Measurements from ENCODE around the gene SDHAF3. TPM values are rescaled to one million over a fixed set of nuclear protein-coding genes. Genes with fewer than 3 reads are reported as not detected.
A peak's percentile ranks its signal among the peaks of the same experiment; 100 is the strongest.
"Not testable (repeated sequence)": the region's sequence is repeated elsewhere in the genome, so short reads cannot be mapped to it uniquely, and the experiment has no call there.

SDHAF3 gene
- total RNA-seq, 2 donors from 2014 or later, result 20.2 to 22.4 TPM

- peaks cover 40% of the 10 kb centered on the region for H3K9me3 Mint-ChIP-seq
- H3K36me3 ChIP-seq (ENCODE audit: control insufficient read depth, insufficient read depth, low read length), result peaks cover 10% of the 10 kb centered on the region
- no peak overlapping the region for H3K27ac ChIP-seq (ENCODE audit: low read depth, low read length)
- no peaks in the 10 kb centered on the region for H3K27me3 ChIP-seq (ENCODE audit: control insufficient read depth, insufficient read depth, low read length, poor library complexity, severe bottlenecking)
- peaks cover 4% of the 10 kb centered on the region for H3K4me1 ChIP-seq (ENCODE audit: control insufficient read depth, insufficient read depth, low read length)
- DNase-seq, result no peak
- no peak overlapping the region for H3K4me3 ChIP-seq (ENCODE audit: low read length)
- no peak overlapping the region for H3K9ac ChIP-seq (ENCODE audit: extremely low read depth, low read length, poor library complexity, severe bottlenecking)
- 95 to 100% methylated on average over 1 to 2 of the region's 2 CpGs for WGBS, 2 experiments (ENCODE audit: insufficient coverage in 1 of 2, insufficient read length in 1 of 2)
- H3K9me3 ChIP-seq (ENCODE audit: control insufficient read depth, low read length), result peaks cover 35% of the 10 kb centered on the region
- H3K4me3 Mint-ChIP-seq, result no peak overlapping the region
- no peak overlapping the region for H3K27ac Mint-ChIP-seq
- peaks cover 18% of the 10 kb centered on the region for H3K4me1 Mint-ChIP-seq
- TF ChIP-seq CTCF (conservative IDR thresholded peaks at IDR 0.05), result no peak
- H3K36me3 Mint-ChIP-seq (ENCODE audit: low read depth), result peaks cover 38% of the 10 kb centered on the region
- no peaks in the 10 kb centered on the region for H3K27me3 Mint-ChIP-seq (ENCODE audit: insufficient read depth)
Measured at GRCh38 chr7:97155897-97156418, 38.5 kb downstream of the SDHAF3 start.

GRCh38 chr7:97159984-97160383, 42.5 kb downstream of the SDHAF3 start:
- Mint-ChIP-seq H3K9me3 (peaks cover 67% of the 10 kb centered on the region), H3K36me3 (ENCODE audit: low read depth) (peaks cover 62% of the 10 kb centered on the region)
- 90 to 96% methylated on average over 13 to 24 of the region's 26 CpGs for WGBS, 2 experiments (ENCODE audit: insufficient coverage in 1 of 2, insufficient read length in 1 of 2)
- not testable (repeated sequence) for H3K4me1 ChIP-seq (ENCODE audit: control insufficient read depth, insufficient read depth, low read length); H3K27ac ChIP-seq (ENCODE audit: low read depth, low read length); H3K4me3 Mint-ChIP-seq; H3K27me3 ChIP-seq (ENCODE audit: control insufficient read depth, insufficient read depth, low read length, poor library complexity, severe bottlenecking); DNase-seq; H3K4me1 Mint-ChIP-seq; H3K4me3 ChIP-seq (ENCODE audit: low read length); H3K27ac Mint-ChIP-seq; H3K9ac ChIP-seq (ENCODE audit: extremely low read depth, low read length, poor library complexity, severe bottlenecking); H3K27me3 Mint-ChIP-seq (ENCODE audit: insufficient read depth)
- H3K36me3 ChIP-seq (ENCODE audit: control insufficient read depth, insufficient read depth, low read length), result peaks cover 15% of the 10 kb centered on the region
- peaks cover 52% of the 10 kb centered on the region for H3K9me3 ChIP-seq (ENCODE audit: control insufficient read depth, low read length)

- H3K4me3 ChIP-seq (ENCODE audit: low read length), result peak overlapping the region; percentile 53
- H3K27ac ChIP-seq (ENCODE audit: low read depth, low read length), result not testable (repeated sequence)
Measured at GRCh38 chr7:97161609-97162008, 44.1 kb downstream of the SDHAF3 start.

GRCh38 chr7:97166308-97166707, 48.8 kb downstream of the SDHAF3 start:
- H3K36me3 ChIP-seq (ENCODE audit: control insufficient read depth, insufficient read depth, low read length), result peaks cover 11% of the 10 kb centered on the region
- no peak overlapping the region for H3K4me3 Mint-ChIP-seq
- H3K9me3 ChIP-seq (ENCODE audit: control insufficient read depth, low read length), result peaks cover 40% of the 10 kb centered on the region
- no peak for DNase-seq
- H3K4me3 ChIP-seq (ENCODE audit: low read length), result no peak overlapping the region
- no peaks in the 10 kb centered on the region for H3K4me1 Mint-ChIP-seq
- no peak for TF ChIP-seq CTCF (conservative IDR thresholded peaks at IDR 0.05)
- peaks cover 56% of the 10 kb centered on the region for H3K9me3 Mint-ChIP-seq
- H3K27me3 Mint-ChIP-seq (ENCODE audit: insufficient read depth), result no peaks in the 10 kb centered on the region
- H3K27ac ChIP-seq (ENCODE audit: low read depth, low read length), result no peak overlapping the region
- H3K4me1 ChIP-seq (ENCODE audit: control insufficient read depth, insufficient read depth, low read length), result no peaks in the 10 kb centered on the region
- no peaks in the 10 kb centered on the region for H3K27me3 ChIP-seq (ENCODE audit: control insufficient read depth, insufficient read depth, low read length, poor library complexity, severe bottlenecking)
- H3K36me3 Mint-ChIP-seq (ENCODE audit: low read depth), result peaks cover 64% of the 10 kb centered on the region
- H3K9ac ChIP-seq (ENCODE audit: extremely low read depth, low read length, poor library complexity, severe bottlenecking), result no peak overlapping the region
- H3K27ac Mint-ChIP-seq, result no peak overlapping the region
- 89 to 90% methylated on average over 2 of the region's 2 CpGs for WGBS, 2 experiments (ENCODE audit: insufficient coverage in 1 of 2, insufficient read length in 1 of 2)

More at GRCh38 chr7:97161609-97162008, 44.1 kb downstream of the SDHAF3 start:
- peaks cover 60% of the 10 kb centered on the region for H3K9me3 ChIP-seq (ENCODE audit: control insufficient read depth, low read length)
- H3K9me3 Mint-ChIP-seq, result peaks cover 73% of the 10 kb centered on the region
- 83 to 100% methylated on average over 1 of the region's 1 CpG for WGBS, 2 experiments (ENCODE audit: insufficient coverage in 1 of 2, insufficient read length in 1 of 2)
- not testable (repeated sequence) for H3K27ac Mint-ChIP-seq; H3K27me3 Mint-ChIP-seq (ENCODE audit: insufficient read depth); H3K9ac ChIP-seq (ENCODE audit: extremely low read depth, low read length, poor library complexity, severe bottlenecking); H3K27me3 ChIP-seq (ENCODE audit: control insufficient read depth, insufficient read depth, low read length, poor library complexity, severe bottlenecking); DNase-seq; H3K4me3 Mint-ChIP-seq; H3K4me1 ChIP-seq (ENCODE audit: control insufficient read depth, insufficient read depth, low read length); H3K4me1 Mint-ChIP-seq
- H3K36me3 ChIP-seq (ENCODE audit: control insufficient read depth, insufficient read depth, low read length), result peaks cover 22% of the 10 kb centered on the region
- H3K36me3 Mint-ChIP-seq (ENCODE audit: low read depth), result peaks cover 76% of the 10 kb centered on the region
